ENCODE results near the gene FSTL5. TPM values are rescaled to one million over a fixed set of nuclear protein-coding genes. Genes with fewer than 3 reads are reported as not detected.
"Not testable (repeated sequence)": the region's sequence is repeated elsewhere in the genome, so short reads cannot be mapped to it uniquely, and the experiment has no call there.

The FSTL5 gene
- not detected for total RNA-seq

- no peak for ATAC-seq (ENCODE audit: insufficient number of reproducible peaks, low FRiP score, low read depth)
- DNase-seq (ENCODE audit: low spot score): peak; percentile 1
- Histone ChIP-seq H3K36me3 (no peaks in the 10 kb centered on the region), H3K27me3 (replicated peaks; ENCODE audit: insufficient read depth) (no peaks in the 10 kb centered on the region), H3K9me3 (no peaks in the 10 kb centered on the region), H3K4me1 (ENCODE audit: control insufficient read depth in 1 of 2, low read depth in 2 of 2) (peaks cover 0 to 8% of the 10 kb centered on the region in 2 donors), H3K4me3 (peak within 1 kb of the TSS; percentile 63), H3K27ac (no peak within 1 kb of the TSS)
- TF ChIP-seq CTCF (IDR thresholded peaks at IDR 0.05): no peak
Observed at GRCh38 chr4:162163892-162164759, at the start of gene FSTL5. TSS of gene FSTL5 (minus strand) at chr4:162164000. CDS start at chr4:162111396, 52,604 bp downstream.

GRCh38 chr4:162209706-162210105 is 45.9 kb upstream of the FSTL5 start:
- no peaks in the 10 kb centered on the region for H3K4me1 ChIP-seq (ENCODE audit: control insufficient read depth in 1 of 2, low read depth in 2 of 2)
- DNase-seq (ENCODE audit: low spot score): no peak
- no peak for TF ChIP-seq CTCF (IDR thresholded peaks at IDR 0.05)
- H3K9me3 ChIP-seq: no peaks in the 10 kb centered on the region
- H3K27ac ChIP-seq: no peak overlapping the region
- no peaks in the 10 kb centered on the region for H3K36me3 ChIP-seq
- no peak for ATAC-seq (ENCODE audit: insufficient number of reproducible peaks, low FRiP score, low read depth)
- no peak overlapping the region for H3K4me3 ChIP-seq
- no peaks in the 10 kb centered on the region for H3K27me3 ChIP-seq (replicated peaks; ENCODE audit: insufficient read depth)

GRCh38 chr4:162203478-162203877 is 39.7 kb upstream of the FSTL5 start:
- not testable (repeated sequence) for H3K4me1 ChIP-seq (ENCODE audit: control insufficient read depth in 1 of 2, low read depth in 2 of 2); H3K36me3 ChIP-seq; DNase-seq (ENCODE audit: low spot score); H3K27me3 ChIP-seq (replicated peaks; ENCODE audit: insufficient read depth); H3K27ac ChIP-seq; H3K4me3 ChIP-seq; ATAC-seq (ENCODE audit: insufficient number of reproducible peaks, low FRiP score, low read depth); H3K9me3 ChIP-seq

GRCh38 chr4:162201673-162202072 is 37.9 kb upstream of the FSTL5 start:
- Histone ChIP-seq H3K27ac (no peak overlapping the region), H3K4me1 (ENCODE audit: control insufficient read depth in 1 of 2, low read depth in 2 of 2) (no peaks in the 10 kb centered on the region), H3K27me3 (replicated peaks; ENCODE audit: insufficient read depth) (no peaks in the 10 kb centered on the region), H3K4me3 (no peak overlapping the region), H3K9me3 (no peaks in the 10 kb centered on the region), H3K36me3 (no peaks in the 10 kb centered on the region)
- TF ChIP-seq CTCF (IDR thresholded peaks at IDR 0.05): no peak
- DNase-seq (ENCODE audit: low spot score) (no peak), ATAC-seq (ENCODE audit: insufficient number of reproducible peaks, low FRiP score, low read depth) (no peak)

GRCh38 chr4:162170509-162170908 is 6.7 kb upstream of the FSTL5 start:
- DNase-seq (ENCODE audit: low spot score): no peak
- no peak overlapping the region for H3K4me3 ChIP-seq
- no peaks in the 10 kb centered on the region for H3K36me3 ChIP-seq
- H3K4me1 ChIP-seq (ENCODE audit: control insufficient read depth in 1 of 2, low read depth in 2 of 2): no peaks in the 10 kb centered on the region
- H3K27ac ChIP-seq: no peak overlapping the region
- H3K9me3 ChIP-seq: no peaks in the 10 kb centered on the region
- TF ChIP-seq CTCF (IDR thresholded peaks at IDR 0.05): no peak
- no peaks in the 10 kb centered on the region for H3K27me3 ChIP-seq (replicated peaks; ENCODE audit: insufficient read depth)
- no peak for ATAC-seq (ENCODE audit: insufficient number of reproducible peaks, low FRiP score, low read depth)

Data from thoracic aorta (tissue), 2 donors.